GM18873 (cell line): ENCODE results near the gene C9orf153.
A peak's percentile ranks its signal among the peaks of the same experiment; 100 is the strongest.
"Not testable (repeated sequence)": the region's sequence is repeated elsewhere in the genome, so short reads cannot be mapped to it uniquely, and the experiment has no call there.

Experiments used
- ATAC-seq: cut with Tn5 transposase; IDR thresholded peaks from one replicate; pipeline ENCODE4 v1.9.1; 2021; ENCODE audit warnings: mild to moderate bottlenecking, moderate library complexity, moderate number of reproducible peaks; ENCODE audit not compliant: unreplicated experiment, low FRiP score

C9orf153 gene

DNA sequence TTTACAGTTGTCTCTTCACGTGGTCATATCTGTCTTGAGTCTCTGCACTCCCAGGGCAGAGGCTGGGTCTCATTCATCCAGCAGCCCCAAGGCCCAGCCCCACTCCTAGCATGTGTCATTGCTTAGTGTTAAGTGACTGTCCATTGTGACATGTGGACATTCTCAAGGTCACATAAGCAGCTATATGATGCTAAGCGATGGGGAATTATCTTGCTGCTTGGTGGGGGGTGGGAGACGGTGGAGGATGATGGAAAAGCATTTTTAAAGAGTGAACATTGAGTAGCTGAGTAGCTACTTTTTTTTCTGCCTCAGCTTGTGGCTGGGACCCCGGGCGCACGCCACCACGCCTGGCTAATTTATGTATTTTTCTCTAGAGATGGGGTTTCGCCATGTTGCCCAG lies at the start of gene C9orf153:
C9orf153 (minus strand) TSS at position 101 of the 400 bp plus-strand sequence. CDS start 30,054 bp downstream, outside the sequence.
- ATAC-seq, result no peak

GRCh38 chr9:86308687-86309086 lies 49.2 kb upstream of the C9orf153 start:
- no peak for ATAC-seq

GRCh38 chr9:86304236-86304730 lies 44.8 kb upstream of the C9orf153 start:
- ATAC-seq, result no peak

DNA sequence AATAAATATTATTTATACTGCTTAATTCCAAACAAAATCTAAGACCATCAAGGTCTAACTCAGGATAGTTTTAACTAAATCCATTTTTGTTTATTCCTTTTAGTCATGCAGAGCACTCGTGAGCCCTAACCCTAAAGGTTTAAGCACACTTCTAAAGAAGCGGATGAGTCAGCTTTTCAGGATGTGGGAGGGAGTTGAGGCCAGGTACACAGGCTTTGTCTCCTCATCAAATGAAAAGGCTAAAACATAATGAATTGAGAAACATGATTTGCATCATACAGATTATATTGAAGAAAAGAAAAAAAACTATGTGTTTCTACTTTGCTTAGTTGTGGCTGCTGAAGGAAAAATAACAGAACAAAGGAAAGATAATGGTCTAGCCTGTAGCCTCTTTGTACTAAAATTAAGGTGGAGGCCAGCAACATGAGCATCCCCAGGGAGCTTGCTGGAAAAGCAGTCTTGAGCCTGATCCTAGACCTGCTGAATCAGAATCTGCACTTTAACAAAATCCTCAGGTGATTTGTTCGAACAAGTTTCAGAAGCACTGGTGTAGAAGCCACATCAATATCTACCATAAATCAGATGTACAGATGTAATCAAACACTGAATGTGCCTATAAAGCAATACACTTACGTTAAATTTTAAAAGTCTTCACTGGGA lies 44.0 kb upstream of the C9orf153 start:
- no peak for ATAC-seq

DNA sequence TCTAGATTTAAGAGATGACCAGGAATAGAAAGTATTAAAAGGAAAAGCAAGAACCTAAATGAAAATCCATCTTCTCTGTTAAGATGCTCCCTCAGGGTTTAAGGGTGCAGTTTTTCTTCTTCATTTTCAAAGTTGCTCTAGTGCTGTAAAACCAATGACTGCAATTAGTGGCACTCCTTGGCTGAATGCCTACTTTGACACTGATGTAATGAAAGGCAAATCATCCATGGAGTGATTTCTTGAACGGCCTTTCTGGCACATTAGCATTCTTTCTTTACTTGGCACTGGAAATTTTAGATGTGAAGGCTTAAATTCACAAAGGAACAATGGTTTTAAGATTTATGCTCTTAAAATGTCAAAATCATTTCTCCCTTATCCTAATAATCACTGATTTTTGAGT lies 42.2 kb upstream of the C9orf153 start:
- no peak for ATAC-seq

DNA sequence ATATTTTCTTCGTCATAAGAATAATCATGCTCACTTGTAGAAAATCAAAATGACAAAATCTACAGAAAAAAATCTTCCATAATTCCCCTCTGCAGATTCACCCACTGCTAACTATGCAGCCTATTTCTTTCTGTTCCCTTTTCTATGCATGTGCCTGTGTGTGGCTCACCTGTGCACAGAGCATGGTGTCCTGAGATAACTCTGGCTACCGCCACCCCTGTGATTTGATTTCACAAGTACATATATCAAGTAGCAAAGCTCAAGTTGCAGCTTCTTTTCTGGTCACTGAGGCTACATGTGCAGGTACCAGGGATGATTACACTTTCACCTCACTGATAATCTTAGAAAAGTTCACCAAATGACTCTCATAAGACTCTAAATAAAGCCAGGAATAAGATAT lies 41.2 kb upstream of the C9orf153 start:
- no peak for ATAC-seq

DNA sequence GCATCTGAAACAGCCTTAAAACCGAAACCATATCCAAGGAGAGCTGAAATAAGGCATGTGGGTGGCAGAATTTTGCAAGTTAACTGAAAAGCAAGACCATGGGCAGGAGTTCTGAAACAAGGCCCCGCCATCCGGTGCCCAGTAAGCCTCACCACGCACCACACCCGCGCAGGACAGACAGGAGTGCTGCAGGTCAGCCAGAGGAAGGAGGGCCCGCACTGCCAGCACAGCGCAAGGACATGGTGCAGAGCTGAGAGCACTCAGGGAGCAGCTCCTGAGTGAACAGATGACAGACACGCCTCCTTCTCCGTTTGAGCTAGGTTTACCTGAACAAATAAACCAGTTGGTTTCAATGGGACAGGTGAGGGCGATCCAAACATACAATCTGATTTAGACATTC lies 39.4 kb upstream of the C9orf153 start:
- ATAC-seq, result no peak

GRCh38 chr9:86290341-86290740 lies 30.9 kb upstream of the C9orf153 start:
- not testable (repeated sequence) for ATAC-seq

GRCh38 chr9:86288499-86289198 lies 29.2 kb upstream of the C9orf153 start:
- no peak for ATAC-seq

- ATAC-seq, result no peak
Observed at GRCh38 chr9:86287013-86287412, 27.6 kb upstream of the C9orf153 start.

- no peak for ATAC-seq
Observed at GRCh38 chr9:86286278-86286677, 26.8 kb upstream of the C9orf153 start.

GRCh38 chr9:86285261-86285660 lies 25.8 kb upstream of the C9orf153 start:
- ATAC-seq, result no peak

GRCh38 chr9:86282979-86283535 lies 23.6 kb upstream of the C9orf153 start:
- ATAC-seq, result no peak

DNA sequence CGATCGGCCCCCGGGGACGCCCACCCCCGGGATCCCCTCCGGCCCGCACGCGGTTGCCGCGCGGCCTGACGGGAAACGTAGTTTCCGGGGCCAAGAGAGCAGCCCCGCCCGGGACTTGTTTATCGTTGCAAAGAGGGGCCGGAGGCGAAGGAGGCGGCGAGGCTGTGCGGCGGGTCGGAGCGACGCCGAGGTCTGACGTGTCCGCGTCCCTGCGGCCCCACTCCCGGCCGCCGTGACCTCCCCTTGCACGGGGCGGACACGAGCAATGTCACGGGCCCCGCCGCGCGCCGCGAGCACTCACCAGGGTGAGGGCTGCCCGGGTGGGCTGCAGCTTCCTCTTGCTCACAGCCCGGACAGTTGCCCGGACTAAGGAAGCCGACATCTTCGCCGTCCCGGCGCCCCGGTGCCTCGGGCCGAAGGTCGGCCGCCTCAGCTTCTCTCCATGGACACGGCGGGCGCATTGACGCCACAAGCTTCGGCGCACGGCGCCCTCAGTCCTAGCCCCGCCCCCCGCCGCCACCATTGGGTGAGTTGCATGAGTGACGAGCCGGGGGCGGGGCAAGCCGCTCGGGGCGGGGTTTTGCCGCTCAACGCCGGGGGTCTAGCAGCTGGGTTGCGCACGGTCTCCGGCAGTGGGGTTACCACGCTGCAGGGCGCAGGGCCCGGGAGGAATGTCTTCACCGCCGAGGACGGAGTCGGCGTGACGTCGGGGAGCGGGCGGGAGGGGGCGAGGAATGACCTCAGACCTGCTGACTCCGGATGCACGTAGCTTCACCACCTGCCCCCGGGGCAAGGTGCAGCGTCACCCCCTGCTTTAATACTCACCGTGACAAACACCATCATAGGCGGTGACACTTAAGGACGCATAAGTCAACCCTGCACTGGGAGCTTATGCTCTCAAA lies 22.9 kb upstream of the C9orf153 start, which contains the start of gene ISCA1:
ISCA1 (minus strand) TSS at position 462 of the 902 bp plus-strand sequence; CDS start at position 382, 80 bp downstream.
- ATAC-seq, result peak; percentile 63

- ATAC-seq, result peak; percentile 25
Observed at GRCh38 chr9:86281593-86282076, 22.2 kb upstream of the C9orf153 start.

DNA sequence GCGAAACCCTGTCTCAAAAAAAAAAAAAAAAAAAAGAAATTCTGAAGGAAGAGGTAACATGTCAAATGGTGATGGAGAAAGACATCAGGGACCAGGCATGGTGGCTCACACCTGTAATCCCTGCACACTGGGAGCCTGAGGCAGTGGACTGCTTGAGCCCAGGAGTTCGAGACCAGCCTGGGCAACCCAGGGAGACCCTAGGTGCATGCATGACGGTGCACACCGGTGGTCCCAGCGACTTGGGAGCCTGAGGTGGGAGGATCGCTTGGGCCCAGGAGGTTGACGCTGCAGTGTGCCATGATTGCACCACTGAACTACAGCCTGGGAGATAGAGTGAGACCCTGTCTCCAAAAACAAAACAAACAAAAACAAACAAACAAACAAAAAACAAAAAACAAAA lies 21.1 kb upstream of the C9orf153 start:
- ATAC-seq, result no peak

- no peak for ATAC-seq
Observed at GRCh38 chr9:86279839-86280238, 20.4 kb upstream of the C9orf153 start.

- ATAC-seq, result no peak
Observed at GRCh38 chr9:86277072-86277471, 17.6 kb upstream of the C9orf153 start.

DNA sequence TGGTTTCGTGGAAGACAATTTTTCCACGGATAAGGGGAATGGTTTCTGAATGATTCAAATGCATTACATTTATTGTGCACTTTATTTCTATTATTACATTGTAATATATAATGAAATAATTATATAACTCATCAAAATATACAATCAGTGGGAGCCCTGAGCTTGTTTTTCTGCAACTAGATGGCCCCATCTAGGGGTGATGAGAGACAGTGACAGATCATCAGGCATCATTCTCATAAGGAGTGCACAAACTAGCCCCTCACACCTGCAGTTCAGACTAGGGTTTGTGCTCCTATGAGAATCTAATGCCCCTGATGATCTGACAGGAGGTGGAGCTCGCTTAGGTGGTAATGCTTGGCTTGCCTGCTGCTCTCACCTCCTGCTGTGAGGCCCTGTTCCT lies 16.5 kb upstream of the C9orf153 start:
- no peak for ATAC-seq
